Sigmoid colon (tissue), 4 donors: ENCODE measurements around the gene SUSD4.

ENCODE experiments used
- POLR2A ChIP-seq, 2 donors: fragments of 450-650 bp; IDR thresholded peaks; one replicate each; pipeline ENCODE4 v1.6.1; 2016; ENCODE audit warnings: antibody characterized with exemption in 2 of 2, mild to moderate bottlenecking in 2 of 2, moderate library complexity in 2 of 2
- POLR2AphosphoS5 ChIP-seq, 4 donors: sonication (generic); formaldehyde crosslinking; IDR thresholded peaks; one replicate each; pipeline ENCODE4 v1.6.1; 2017; ENCODE audit warnings: antibody characterized with exemption in 4 of 4

DNA sequence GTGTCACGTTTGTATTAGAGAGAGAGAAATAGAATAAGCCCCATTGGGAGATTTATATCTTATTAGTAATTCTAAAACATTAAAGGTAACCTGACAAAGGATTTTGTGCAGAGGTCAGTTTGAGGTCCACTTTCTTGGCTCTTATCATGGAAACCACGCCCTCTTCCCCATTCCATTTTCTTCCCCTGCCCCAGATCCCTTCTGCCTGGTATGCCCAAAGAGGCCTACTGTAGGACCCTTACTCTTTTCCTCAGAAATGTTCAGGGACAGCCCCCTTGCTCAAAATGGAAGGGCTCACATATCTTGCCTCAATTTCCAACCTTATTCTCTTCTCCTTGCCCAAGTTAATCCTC is 38.8 kb upstream of the SUSD4 start:
- no peak for TF ChIP-seq POLR2AphosphoS5 (IDR thresholded peaks at IDR 0.05)
- TF ChIP-seq POLR2A (IDR thresholded peaks at IDR 0.05) = no peak
